Measurements from ENCODE around the gene TMA7. TPM values are rescaled to one million over a fixed set of nuclear protein-coding genes. Genes with fewer than 3 reads are reported as not detected.

Gene TMA7
- total RNA-seq, 1 donor from 2014 or later = 510 TPM

- DNase-seq (ENCODE audit: low spot score) = no peak
- Mint-ChIP-seq H3K27me3 (ENCODE audit: insufficient read depth, low read depth) (peaks cover 7% of the 10 kb centered on the region), H3K27ac (no peak overlapping the region), H3K36me3 (peaks cover 32% of the 10 kb centered on the region), H3K4me1 (no peaks in the 10 kb centered on the region), H3K9me3 (no peaks in the 10 kb centered on the region), H3K4me3 (no peak overlapping the region)
- Histone ChIP-seq H3K4me3 (no peak overlapping the region), H3K27me3 (no peaks in the 10 kb centered on the region), H3K27ac (no peak overlapping the region), H3K36me3 (no peaks in the 10 kb centered on the region), H4K20me1 (ENCODE audit: low read depth) (peaks cover 2% of the 10 kb centered on the region), H3K9me3 (ENCODE audit: low read depth) (no peaks in the 10 kb centered on the region), H3K79me2 (ENCODE audit: low read depth) (no peaks in the 10 kb centered on the region), H3K4me1 (no peaks in the 10 kb centered on the region), H3K9ac (no peak overlapping the region), H3F3A (ENCODE audit: low read depth) (no peaks in the 10 kb centered on the region), H2AFZ (replicated peaks) (no peak overlapping the region), H3K4me2 (no peak overlapping the region)
- TF ChIP-seq EZH2 (IDR thresholded peaks at IDR 0.05) = no peak
- no peak for TF ChIP-seq EZH2phosphoT487 (IDR thresholded peaks at IDR 0.05)
- TF ChIP-seq, protein P1, sequence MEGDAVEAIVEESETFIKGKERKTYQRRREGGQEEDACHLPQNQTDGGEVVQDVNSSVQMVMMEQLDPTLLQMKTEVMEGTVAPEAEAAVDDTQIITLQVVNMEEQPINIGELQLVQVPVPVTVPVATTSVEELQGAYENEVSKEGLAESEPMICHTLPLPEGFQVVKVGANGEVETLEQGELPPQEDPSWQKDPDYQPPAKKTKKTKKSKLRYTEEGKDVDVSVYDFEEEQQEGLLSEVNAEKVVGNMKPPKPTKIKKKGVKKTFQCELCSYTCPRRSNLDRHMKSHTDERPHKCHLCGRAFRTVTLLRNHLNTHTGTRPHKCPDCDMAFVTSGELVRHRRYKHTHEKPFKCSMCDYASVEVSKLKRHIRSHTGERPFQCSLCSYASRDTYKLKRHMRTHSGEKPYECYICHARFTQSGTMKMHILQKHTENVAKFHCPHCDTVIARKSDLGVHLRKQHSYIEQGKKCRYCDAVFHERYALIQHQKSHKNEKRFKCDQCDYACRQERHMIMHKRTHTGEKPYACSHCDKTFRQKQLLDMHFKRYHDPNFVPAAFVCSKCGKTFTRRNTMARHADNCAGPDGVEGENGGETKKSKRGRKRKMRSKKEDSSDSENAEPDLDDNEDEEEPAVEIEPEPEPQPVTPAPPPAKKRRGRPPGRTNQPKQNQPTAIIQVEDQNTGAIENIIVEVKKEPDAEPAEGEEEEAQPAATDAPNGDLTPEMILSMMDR (IDR thresholded peaks at IDR 0.05) = no peak
Measured at GRCh38 chr3:48411041-48411588, 28.9 kb upstream of the TMA7 start.

GRCh38 chr3:48411606-48412374 lies 28.3 kb upstream of the TMA7 start:
- H3K4me3 ChIP-seq = no peak overlapping the region
- Mint-ChIP-seq H3K36me3 (peaks cover 32% of the 10 kb centered on the region), H3K27me3 (ENCODE audit: insufficient read depth, low read depth) (peaks cover 7% of the 10 kb centered on the region), H3K4me3 (peak overlapping the region; percentile 43), H3K27ac (no peak overlapping the region), H3K4me1 (no peaks in the 10 kb centered on the region), H3K9me3 (no peaks in the 10 kb centered on the region)
- peaks cover 4% of the 10 kb centered on the region for H4K20me1 ChIP-seq (ENCODE audit: low read depth)
- DNase-seq (ENCODE audit: low spot score) = no peak
- no peak overlapping the region for H3K9ac ChIP-seq
- TF ChIP-seq EZH2phosphoT487 (IDR thresholded peaks at IDR 0.05) (no peak), EZH2 (IDR thresholded peaks at IDR 0.05) (no peak)
- TF ChIP-seq, protein P1 (IDR thresholded peaks at IDR 0.05) = no peak
- H3K4me2 ChIP-seq = no peak overlapping the region
- no peaks in the 10 kb centered on the region for H3K79me2 ChIP-seq (ENCODE audit: low read depth)
- H3K9me3 ChIP-seq (ENCODE audit: low read depth) = no peaks in the 10 kb centered on the region
- no peaks in the 10 kb centered on the region for H3F3A ChIP-seq (ENCODE audit: low read depth)
- no peaks in the 10 kb centered on the region for H3K27me3 ChIP-seq
- H3K36me3 ChIP-seq = no peaks in the 10 kb centered on the region
- no peak overlapping the region for H3K27ac ChIP-seq
- H2AFZ ChIP-seq (replicated peaks) = no peak overlapping the region
- no peaks in the 10 kb centered on the region for H3K4me1 ChIP-seq

DNA sequence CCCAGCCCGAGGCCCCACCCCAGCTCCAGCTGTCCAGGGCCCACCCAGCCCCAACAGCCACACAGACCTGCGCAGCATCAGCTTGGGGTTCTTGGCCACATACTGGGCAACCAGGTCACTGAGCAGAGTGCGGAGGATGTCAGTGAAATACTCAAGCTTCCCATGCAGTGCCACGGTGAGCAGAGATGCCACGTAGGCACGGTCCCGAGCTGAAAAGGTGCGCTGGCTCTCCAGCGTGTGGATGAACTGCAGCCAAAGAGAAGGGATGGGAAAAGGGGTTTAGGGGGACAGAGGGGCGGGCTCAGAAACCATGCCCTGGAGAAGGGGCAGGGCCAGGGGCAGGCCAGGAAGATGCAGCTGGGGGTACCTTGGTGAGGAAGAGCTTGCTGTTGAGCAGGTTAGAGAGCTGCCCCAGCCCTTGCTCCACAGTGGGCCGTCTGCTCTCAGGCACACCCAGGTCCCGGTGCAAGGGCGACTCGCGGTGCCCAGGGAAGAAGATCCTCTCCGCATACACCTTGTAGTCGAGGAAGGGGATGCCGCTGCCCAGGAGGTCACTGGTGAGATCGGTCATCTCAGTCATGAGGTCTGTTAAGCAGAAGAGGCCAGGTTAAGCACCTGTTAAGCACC lies 27.6 kb upstream of the TMA7 start:
- Mint-ChIP-seq H3K4me3 (no peak overlapping the region), H3K4me1 (no peaks in the 10 kb centered on the region), H3K36me3 (peaks cover 29% of the 10 kb centered on the region), H3K27me3 (ENCODE audit: insufficient read depth, low read depth) (peaks cover 7% of the 10 kb centered on the region), H3K9me3 (no peaks in the 10 kb centered on the region), H3K27ac (no peak overlapping the region)
- Histone ChIP-seq H3K4me1 (no peaks in the 10 kb centered on the region), H4K20me1 (ENCODE audit: low read depth) (peaks cover 4% of the 10 kb centered on the region), H3K27ac (no peak overlapping the region), H3K79me2 (ENCODE audit: low read depth) (no peaks in the 10 kb centered on the region), H3K27me3 (no peaks in the 10 kb centered on the region), H2AFZ (replicated peaks) (no peak overlapping the region), H3K9me3 (ENCODE audit: low read depth) (no peaks in the 10 kb centered on the region), H3K36me3 (no peaks in the 10 kb centered on the region), H3F3A (ENCODE audit: low read depth) (no peaks in the 10 kb centered on the region), H3K4me2 (no peak overlapping the region), H3K9ac (no peak overlapping the region), H3K4me3 (no peak overlapping the region)
- TF ChIP-seq EZH2 (IDR thresholded peaks at IDR 0.05) = no peak
- TF ChIP-seq, protein P1 (IDR thresholded peaks at IDR 0.05) = no peak
- TF ChIP-seq EZH2phosphoT487 (IDR thresholded peaks at IDR 0.05) = no peak
- no peak for DNase-seq (ENCODE audit: low spot score)

All from neural progenitor cell (in vitro differentiated cells).